HG02610 (cell line): ENCODE measurements around the gene AK1.

Experiments used
- ATAC-seq: cut with Tn5 transposase; IDR thresholded peaks from one replicate; pipeline ENCODE4 v1.9.1; 2021; ENCODE audit warnings: mild to moderate bottlenecking, moderate library complexity; ENCODE audit not compliant: unreplicated experiment

AK1 gene

DNA sequence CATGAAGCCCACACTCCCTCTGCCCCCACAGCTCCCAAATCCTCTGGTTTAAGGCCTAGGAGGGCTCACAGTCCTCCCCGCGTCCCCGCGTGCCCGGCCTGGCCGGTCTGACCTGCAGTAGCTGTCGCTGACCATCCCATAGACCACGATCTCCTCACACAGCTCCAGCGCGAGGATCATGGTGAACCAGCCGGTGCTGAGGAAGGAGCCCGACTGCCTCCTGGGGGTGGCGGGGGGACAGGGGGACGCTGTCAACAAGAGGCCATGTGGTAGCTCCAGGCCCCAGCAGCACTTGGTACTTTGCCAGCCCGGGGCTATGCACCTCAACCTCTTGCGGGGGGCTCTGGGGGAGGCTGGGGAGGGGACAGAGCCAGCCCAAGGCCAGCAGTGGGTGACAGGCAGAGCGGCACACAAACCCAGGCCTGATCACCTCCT lies 32.4 kb upstream of the AK1 start:
- no peak for ATAC-seq

DNA sequence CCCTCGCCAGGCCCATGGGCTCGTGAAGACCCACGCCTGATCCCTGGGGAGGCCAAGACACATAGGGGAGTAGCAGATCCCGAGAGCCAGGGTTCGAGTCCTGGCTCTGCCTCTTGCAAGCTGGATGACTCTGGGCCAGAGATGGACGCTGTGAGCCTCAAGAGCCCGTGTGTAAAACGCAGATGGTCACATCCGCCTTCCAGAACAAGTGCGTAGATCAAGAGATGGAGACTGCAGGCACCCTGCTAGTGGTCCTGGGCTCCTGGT lies 31.1 kb upstream of the AK1 start:
- ATAC-seq, result no peak

- ATAC-seq, result no peak
These were observed 30.6 kb upstream of the AK1 start for GRCh38 chr9:127907867-127908659.

GRCh38 chr9:127905788-127906191 lies 28.3 kb upstream of the AK1 start:
- ATAC-seq, result no peak

DNA sequence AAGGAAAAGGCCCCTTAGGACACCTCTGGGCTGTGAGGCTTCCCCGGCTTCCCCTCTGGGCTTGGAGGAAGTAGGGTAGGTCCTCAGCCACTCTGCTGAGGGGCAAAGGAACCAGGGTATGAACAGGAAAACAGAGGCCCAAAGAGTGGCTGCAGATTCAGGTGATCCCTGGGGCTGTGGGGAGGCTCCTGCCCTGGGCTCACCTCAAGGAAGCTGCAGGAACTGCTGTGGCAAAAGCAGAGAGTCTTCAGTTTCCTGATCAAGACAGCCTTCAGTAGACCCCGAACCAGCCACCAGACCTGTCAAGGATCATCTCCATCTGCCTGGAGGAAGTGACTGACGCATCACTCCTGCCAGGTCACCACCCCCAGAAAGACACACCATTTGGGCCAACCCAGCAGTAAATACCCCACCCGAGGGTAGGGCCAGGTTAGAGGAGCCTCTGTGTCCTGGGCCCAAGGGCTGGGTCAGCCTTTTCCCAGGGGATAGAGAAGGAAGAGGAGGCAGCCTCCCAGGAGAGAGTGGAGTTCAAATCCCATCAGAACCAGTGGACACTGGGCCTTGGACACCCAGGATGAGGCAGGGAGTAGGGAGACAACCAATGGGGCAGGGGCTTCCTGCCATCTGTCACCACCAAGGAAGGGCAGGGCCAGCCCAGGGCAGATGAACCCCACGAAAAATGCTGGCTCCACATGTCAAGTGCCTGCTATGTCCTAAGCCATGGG lies 27.7 kb upstream of the AK1 start:
- no peak for ATAC-seq

DNA sequence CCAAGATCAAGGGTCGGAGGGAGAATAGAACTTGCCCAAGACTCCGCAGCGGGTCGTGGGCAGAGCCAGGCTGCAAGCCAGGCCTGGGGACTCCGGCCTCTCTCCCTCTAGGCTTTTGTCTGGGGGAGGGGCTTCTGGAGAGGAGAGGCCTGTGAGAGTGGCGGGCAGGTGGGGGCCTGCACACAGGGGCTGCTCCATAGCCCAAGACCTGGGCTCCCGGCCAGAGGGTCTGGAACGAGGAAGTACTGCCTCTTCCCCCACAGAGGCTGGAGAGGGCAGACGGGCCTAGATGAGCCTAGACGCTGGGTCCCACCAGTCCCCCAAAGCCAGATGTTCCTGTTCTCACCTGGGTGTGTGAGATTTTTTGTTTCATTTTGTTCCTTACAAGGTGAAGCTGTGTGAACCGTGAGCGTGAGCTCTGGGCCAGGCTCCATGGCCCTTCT lies 27.1 kb upstream of the AK1 start:
- ATAC-seq, result no peak

DNA sequence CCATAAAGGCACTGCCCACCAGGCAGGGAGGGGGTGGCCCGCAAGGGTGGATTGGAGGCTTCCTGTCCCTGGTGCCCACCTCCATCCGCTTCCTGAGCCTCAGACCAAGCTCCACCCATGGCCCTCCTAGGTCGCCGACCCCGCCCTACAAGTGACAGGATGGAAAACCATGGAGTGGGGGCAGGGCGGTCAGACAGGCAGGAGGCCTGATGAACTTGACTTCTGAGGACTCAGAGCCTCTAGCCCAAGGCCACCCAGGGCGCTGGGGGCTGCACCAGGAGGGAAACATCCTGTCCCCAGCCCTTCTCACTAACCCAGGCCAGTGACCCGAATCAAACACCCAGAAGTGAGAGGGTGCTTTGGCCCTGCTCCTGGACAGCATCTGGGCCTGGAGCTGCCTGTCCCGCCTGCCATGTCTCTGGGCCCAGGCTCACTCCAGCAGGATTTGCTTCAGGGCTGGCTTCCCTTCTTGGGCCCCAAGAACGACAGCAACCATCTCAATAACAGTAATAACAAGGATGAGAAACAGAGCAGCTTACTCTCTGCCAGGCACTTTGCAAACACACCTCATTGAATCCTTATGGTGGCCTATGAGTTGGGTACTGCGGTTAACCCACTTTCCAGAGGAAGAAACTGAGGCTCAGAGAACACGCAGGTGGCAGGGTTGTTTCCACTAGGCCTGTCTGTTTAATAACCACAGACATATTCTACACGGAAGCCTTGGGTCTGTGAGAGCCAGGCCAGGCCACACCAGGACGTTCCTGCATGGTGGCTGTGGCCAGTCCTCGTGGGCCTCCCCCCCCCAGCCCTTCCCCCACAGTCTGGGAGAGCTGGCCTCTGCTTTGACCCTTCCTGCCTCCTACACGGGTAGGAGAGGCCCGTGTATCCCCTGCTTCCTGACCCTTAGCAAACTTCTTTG lies 26.3 kb upstream of the AK1 start:
- ATAC-seq, result peak; percentile 32

GRCh38 chr9:127899128-127899943 lies 21.9 kb upstream of the AK1 start, which contains the start of gene ST6GALNAC6:
Gene ST6GALNAC6 (minus strand): TSS chr9:127899603. CDS start chr9:127897981, 1,622 bp downstream.
- peak; percentile 73 for ATAC-seq

DNA sequence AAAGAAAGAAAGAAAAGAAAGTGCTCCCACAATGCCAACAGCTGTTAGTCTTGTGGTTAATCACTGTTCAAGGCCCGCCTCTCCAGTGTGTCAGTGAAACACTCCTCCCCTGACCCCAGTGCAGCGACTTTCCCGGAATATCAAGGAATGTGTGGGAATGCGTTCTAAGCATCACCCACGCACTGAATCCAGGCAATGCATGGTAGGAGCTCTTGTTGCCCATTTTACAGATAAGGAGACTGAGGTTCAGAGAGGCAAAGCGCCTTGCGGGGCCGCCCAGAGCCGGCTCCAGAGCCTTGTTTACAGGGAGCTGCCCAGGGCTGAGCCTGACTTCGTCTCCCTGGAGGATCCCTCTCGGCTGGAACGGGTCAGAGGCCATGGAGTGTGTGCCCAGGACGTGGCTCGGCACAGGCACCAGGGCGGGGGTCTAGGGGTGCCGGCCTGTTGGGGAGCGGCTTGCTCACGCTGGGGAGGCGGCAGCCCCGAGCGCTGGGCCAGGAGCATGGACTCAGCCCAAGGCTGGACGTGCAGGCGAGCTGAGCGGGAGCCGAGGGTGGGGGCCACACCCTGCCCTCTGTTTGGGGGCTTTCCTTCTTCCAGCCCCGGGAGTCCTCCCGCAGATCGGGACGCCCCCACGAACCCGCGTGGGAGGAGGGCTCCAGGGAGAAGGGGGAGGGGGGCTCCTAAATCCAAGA lies 21.1 kb upstream of the AK1 start:
- peak; percentile 7 for ATAC-seq

- no peak for ATAC-seq
These were observed 19.8 kb upstream of the AK1 start for GRCh38 chr9:127897193-127897692.

GRCh38 chr9:127896395-127897192 lies 19.1 kb upstream of the AK1 start:
- ATAC-seq, result no peak

DNA sequence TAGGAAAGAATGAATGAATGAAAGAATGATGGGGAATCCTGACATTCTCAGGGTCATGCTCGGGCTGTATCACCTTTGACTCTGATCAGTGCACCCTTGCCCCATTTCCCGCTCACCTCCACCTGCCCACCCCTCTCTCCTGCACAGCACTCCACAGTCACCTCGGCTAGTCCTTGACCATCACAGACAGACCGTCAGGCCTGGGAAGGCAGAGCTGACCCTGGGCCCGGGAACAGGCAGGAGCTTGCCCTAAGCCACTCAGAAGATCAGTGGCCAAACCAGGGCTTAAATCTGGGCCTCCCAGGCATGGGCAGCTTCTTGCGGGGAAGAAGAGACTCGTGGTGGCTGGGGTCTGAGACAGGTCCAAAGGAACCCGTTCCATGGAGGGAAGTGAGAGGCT lies 18.3 kb upstream of the AK1 start:
- no peak for ATAC-seq

DNA sequence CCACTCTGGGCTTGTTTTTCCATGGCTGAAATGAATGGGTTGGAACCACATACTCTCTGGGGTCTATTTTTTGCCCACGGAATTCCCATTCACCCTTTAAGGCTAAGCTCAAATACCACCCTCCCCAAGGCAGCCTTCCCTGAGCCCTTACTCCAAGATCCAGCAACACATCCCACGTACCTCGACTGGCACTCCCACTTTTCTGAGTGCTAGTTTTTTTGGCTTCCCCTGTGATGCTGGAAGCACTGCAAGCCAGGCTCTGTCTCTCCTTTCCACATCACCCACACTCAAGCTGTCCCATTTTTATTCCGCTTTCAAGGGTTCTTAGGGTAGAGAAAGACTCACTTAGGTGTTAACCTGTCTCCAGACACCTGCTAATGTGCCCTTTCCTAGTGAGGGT lies 15.9 kb upstream of the AK1 start:
- no peak for ATAC-seq

GRCh38 chr9:127892831-127893230 lies 15.4 kb upstream of the AK1 start:
- no peak for ATAC-seq

- ATAC-seq, result no peak
These were observed 12.6 kb upstream of the AK1 start for GRCh38 chr9:127890053-127890452.

GRCh38 chr9:127887792-127888191 lies 10.3 kb upstream of the AK1 start:
- ATAC-seq, result no peak

DNA sequence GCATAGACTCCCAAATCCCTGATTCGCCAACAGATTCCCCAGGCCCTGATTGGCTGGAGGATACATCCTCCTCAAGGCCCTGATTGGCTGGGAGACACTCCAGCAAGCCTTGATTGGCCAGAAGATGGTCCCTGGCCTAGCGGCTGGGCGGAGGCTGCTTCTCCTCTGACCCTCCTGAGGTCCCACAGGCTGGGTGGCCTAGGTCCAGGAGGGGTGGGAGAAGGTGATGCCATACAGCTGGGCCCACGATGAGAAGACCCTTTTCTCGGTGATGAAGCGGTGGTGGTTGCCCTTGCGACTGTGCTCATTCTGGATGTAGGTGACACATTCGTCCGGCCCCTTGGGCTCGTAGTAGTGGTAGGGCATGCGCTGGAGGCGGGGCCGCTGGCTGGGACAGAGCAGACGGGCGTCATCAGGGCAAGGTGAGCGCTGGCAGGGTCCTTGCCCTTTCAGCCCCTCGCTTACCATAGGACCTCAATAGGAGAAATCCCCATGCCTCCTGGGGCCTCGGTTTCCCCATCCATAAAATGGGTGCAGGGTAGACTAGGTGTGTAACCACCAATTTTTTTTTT lies 9.0 kb upstream of the AK1 start:
- ATAC-seq, result no peak

- ATAC-seq, result no peak
These were observed 8.2 kb upstream of the AK1 start for GRCh38 chr9:127885508-127886281.
